MCF 10A (cell line): ENCODE results near the gene PRKG1. TPM values are rescaled to one million over a fixed set of nuclear protein-coding genes. Genes with fewer than 3 reads are reported as not detected.

ENCODE experiments used
- BruUV-seq: library from RNA; stranded (reverse); fragments of 400-500 nt; replicated peaks from 2 replicates; lab custom pipeline; 2021; lab: Mats Ljungman, UMichigan
- CTCF ChIA-PET: fragments of 300-600 bp; sonication (Branson Sonifier 250); formaldehyde crosslinking; extraction: SDS; loops from one replicate; lab custom pipeline; 2021; ENCODE audit warnings: antibody characterized with exemption, inconsistent platforms; lab: Yijun Ruan, JAX
- POLR2A ChIA-PET: fragments of 300-600, 350-650 bp; sonication (Branson Sonifier 250); formaldehyde crosslinking; extraction: SDS; loops from one replicate; lab custom pipeline; 2020; ENCODE audit warnings: antibody characterized with exemption, inconsistent platforms; lab: Yijun Ruan, JAX
- DNase-seq: peaks from one replicate; pipeline ENCODE4 v3.0.0-alpha.2; 2018; ENCODE audit not compliant: unreplicated experiment
- H3K27ac Mint-ChIP-seq: one replicate; pipeline ENCODE4 v1.8.0; 2022; ENCODE audit warnings: mild to moderate bottlenecking, low read depth, mixed read lengths; ENCODE audit not compliant: unreplicated experiment
- H3K27me3 Mint-ChIP-seq: one replicate; pipeline ENCODE4 v1.8.0; 2022; ENCODE audit warnings: mixed read lengths; ENCODE audit not compliant: insufficient read depth, unreplicated experiment
- H3K36me3 Mint-ChIP-seq: one replicate; pipeline ENCODE4 v1.8.0; 2022; ENCODE audit warnings: mild to moderate bottlenecking, moderate library complexity, mixed read lengths; ENCODE audit not compliant: insufficient read depth, unreplicated experiment
- H3K4me1 Mint-ChIP-seq: one replicate; pipeline ENCODE4 v1.8.0; 2022; ENCODE audit warnings: mixed read lengths; ENCODE audit not compliant: insufficient read depth, unreplicated experiment
- H3K4me3 Mint-ChIP-seq: one replicate; pipeline ENCODE4 v1.8.0; 2022; ENCODE audit warnings: mild to moderate bottlenecking, moderate library complexity, mixed read lengths; ENCODE audit not compliant: unreplicated experiment
- H3K9me3 Mint-ChIP-seq: one replicate; pipeline ENCODE4 v1.8.0; 2022; ENCODE audit warnings: mixed read lengths; ENCODE audit not compliant: unreplicated experiment
- intact Hi-C: fragments of 100-400 bp; cut with micrococcal nuclease; formaldehyde crosslinking; loops from 2 replicates; pipeline ENCODE4 v1.14.1; 2022
- total RNA-seq: library from RNA; stranded (reverse); gene quantifications from 2 replicates; pipeline ENCODE4 v1.2.3, GENCODE V29; 2022
- TF ChIP-seq, protein P1 (sequence below): fragments of 200-600 bp; IDR thresholded peaks from one replicate; pipeline ENCODE4 v1.8.0; 2022; ENCODE audit warnings: antibody characterized with exemption, mild to moderate bottlenecking; ENCODE audit not compliant: unreplicated experiment

Gene PRKG1
- total RNA-seq, 1 experiment from 2014 or later = 0.09 TPM

DNA sequence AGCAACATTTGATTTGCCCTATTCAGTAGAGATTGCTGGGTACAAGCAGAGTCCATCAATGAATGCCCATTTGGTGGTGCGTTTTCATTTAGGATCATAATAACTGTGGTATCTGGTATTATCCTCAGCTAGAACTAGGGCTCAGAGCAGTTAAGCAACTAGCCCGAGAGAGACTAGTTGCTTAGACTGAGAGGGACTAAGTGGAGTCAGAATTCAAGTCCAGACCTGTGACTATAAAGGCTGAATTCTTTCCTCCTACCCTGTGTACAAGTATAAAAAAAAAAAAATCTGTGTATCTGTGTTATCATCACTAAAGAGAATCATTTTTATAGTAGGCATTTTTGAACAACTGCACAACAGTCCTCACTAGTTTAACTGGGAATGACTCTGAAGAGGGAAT is 1194.5 kb downstream of the PRKG1 start:
- intact Hi-C loops = no loop called here
- H3K27me3 Mint-ChIP-seq = no peaks in the 10 kb centered on the region
- no peak overlapping the region for H3K27ac Mint-ChIP-seq
- TF ChIP-seq, protein P1, sequence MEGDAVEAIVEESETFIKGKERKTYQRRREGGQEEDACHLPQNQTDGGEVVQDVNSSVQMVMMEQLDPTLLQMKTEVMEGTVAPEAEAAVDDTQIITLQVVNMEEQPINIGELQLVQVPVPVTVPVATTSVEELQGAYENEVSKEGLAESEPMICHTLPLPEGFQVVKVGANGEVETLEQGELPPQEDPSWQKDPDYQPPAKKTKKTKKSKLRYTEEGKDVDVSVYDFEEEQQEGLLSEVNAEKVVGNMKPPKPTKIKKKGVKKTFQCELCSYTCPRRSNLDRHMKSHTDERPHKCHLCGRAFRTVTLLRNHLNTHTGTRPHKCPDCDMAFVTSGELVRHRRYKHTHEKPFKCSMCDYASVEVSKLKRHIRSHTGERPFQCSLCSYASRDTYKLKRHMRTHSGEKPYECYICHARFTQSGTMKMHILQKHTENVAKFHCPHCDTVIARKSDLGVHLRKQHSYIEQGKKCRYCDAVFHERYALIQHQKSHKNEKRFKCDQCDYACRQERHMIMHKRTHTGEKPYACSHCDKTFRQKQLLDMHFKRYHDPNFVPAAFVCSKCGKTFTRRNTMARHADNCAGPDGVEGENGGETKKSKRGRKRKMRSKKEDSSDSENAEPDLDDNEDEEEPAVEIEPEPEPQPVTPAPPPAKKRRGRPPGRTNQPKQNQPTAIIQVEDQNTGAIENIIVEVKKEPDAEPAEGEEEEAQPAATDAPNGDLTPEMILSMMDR = no peak
- ChIA-PET POLR2A (interaction anchor here (1.1 to 1.7 kb wide), 2 partner anchors 12 to 183 kb away, joined by 5 to 6 read pairs; no protein-coding TSS in a partner anchor), CTCF (interaction anchor here (0.7 to 1.7 kb wide), 5 partner anchors 12 to 65 kb away, joined by 3 to 6 read pairs (median 4); no protein-coding TSS in a partner anchor)
- H3K9me3 Mint-ChIP-seq = no peaks in the 10 kb centered on the region
- no peak for DNase-seq
- H3K4me3 Mint-ChIP-seq = no peak overlapping the region
- no peaks in the 10 kb centered on the region for H3K36me3 Mint-ChIP-seq
- no TSS peak for BruUV-seq
- H3K4me1 Mint-ChIP-seq = peaks cover 7% of the 10 kb centered on the region

- intact Hi-C loops = no loop called here
- CTCF ChIA-PET = interaction anchor here (1.1 to 1.2 kb wide), 2 partner anchors 33 to 44 kb away, joined by 3 to 4 read pairs; partner anchors contain the start of gene DKK1
- DNase-seq = no peak
- BruUV-seq = no TSS peak
- POLR2A ChIA-PET = interaction anchor here (1.7 kb wide), 1 partner anchor 12 kb away, joined by 6 read pairs; no protein-coding TSS in a partner anchor
- no peak overlapping the region for H3K4me3 Mint-ChIP-seq
- no peaks in the 10 kb centered on the region for H3K9me3 Mint-ChIP-seq
- TF ChIP-seq, protein P1 = no peak
- H3K27ac Mint-ChIP-seq = no peak overlapping the region
- H3K4me1 Mint-ChIP-seq = peaks cover 7% of the 10 kb centered on the region
- H3K27me3 Mint-ChIP-seq = no peaks in the 10 kb centered on the region
- no peaks in the 10 kb centered on the region for H3K36me3 Mint-ChIP-seq
Observed at GRCh38 chr10:52269233-52269632, 1194.9 kb downstream of the PRKG1 start.

DNA sequence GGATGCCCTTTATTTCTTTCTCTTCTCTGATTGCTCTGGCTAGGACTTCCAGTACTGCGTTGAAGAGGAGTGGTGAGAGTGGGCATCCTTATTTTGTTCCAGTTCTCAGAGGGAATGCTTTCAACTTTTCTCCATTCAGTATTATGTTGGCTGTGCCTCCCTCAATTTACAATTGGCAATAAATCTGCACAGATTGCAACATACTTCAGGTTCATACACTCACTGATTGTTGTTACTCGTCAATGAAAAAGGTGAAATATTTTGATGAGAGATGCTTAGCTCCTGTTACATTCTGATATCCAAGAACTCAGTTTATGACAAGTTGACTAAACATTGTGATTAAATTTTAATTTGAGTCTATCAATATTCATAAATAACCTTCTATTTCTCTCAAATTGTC is 1201.9 kb downstream of the PRKG1 start:
- POLR2A ChIA-PET = no interaction called here
- H3K9me3 Mint-ChIP-seq = no peaks in the 10 kb centered on the region
- peaks cover 9% of the 10 kb centered on the region for H3K4me1 Mint-ChIP-seq

DNA sequence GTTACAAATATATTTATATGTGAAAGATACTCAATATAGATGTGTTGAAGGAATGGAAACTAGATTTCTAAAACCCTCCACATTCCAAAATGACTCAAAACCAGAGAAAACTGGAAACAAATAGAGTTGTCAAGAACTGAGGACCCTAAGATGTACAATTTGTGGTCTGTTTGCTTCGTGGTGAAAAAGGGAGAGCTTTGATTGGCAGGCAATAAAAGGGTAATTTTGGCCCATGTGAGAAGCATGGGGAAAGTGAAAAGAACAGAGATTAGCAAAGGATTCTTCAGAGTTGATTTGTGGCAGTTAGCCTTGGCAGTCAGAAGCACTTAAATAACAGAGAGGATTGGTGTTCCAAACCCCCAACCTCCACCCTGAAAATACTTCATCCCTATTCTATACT is 1202.7 kb downstream of the PRKG1 start:
- no peak overlapping the region for H3K4me3 Mint-ChIP-seq
- intact Hi-C loops = no loop called here
- no TSS peak for BruUV-seq
- no peak overlapping the region for H3K27ac Mint-ChIP-seq
- CTCF ChIA-PET = interaction anchor here (1.1 kb wide), 1 partner anchor 9 kb away, joined by 3 read pairs; no protein-coding TSS in a partner anchor
- H3K36me3 Mint-ChIP-seq = no peaks in the 10 kb centered on the region
- POLR2A ChIA-PET = interaction anchor here (0.6 to 0.9 kb wide), 2 partner anchors 887 to 1629 kb away, joined by 3 to 4 read pairs; no protein-coding TSS in a partner anchor
- H3K4me1 Mint-ChIP-seq = peaks cover 9% of the 10 kb centered on the region
- no peak for DNase-seq
- H3K9me3 Mint-ChIP-seq = no peaks in the 10 kb centered on the region
- H3K27me3 Mint-ChIP-seq = no peaks in the 10 kb centered on the region
- TF ChIP-seq, protein P1 = no peak

More for the DNA sequence above, 1201.9 kb downstream of the PRKG1 start:
- intact Hi-C loops = no loop called here
- no peak for DNase-seq
- H3K4me3 Mint-ChIP-seq = no peak overlapping the region
- no peak overlapping the region for H3K27ac Mint-ChIP-seq
- CTCF ChIA-PET = interaction anchor here (1.1 kb wide), 1 partner anchor 9 kb away, joined by 3 read pairs; no protein-coding TSS in a partner anchor
- H3K36me3 Mint-ChIP-seq = no peaks in the 10 kb centered on the region
- H3K27me3 Mint-ChIP-seq = no peaks in the 10 kb centered on the region
- no TSS peak for BruUV-seq
- TF ChIP-seq, protein P1 = no peak
